A673 (cell line): Measurements from ENCODE around the gene ETF1. TPM values are rescaled to one million over a fixed set of nuclear protein-coding genes. Genes with fewer than 3 reads are reported as not detected.
"Not testable (repeated sequence)": the region's sequence is repeated elsewhere in the genome, so short reads cannot be mapped to it uniquely, and the experiment has no call there.

Experiments used
- BruUV-seq: library from RNA; stranded (reverse); fragments of 400-500 nt; replicated peaks from 2 replicates; lab custom pipeline; 2021; lab: Mats Ljungman, UMichigan
- CTCF ChIA-PET: fragments of 300-600 bp; sonication (Branson Sonifier 250); formaldehyde crosslinking; loops from one replicate; lab custom pipeline; 2022; ENCODE audit warnings: antibody characterized with exemption; lab: Charles Lee
- POLR2A ChIA-PET: fragments of 300-600 bp; sonication (Branson Sonifier 250); formaldehyde crosslinking; loops from one replicate; lab custom pipeline; 2022; ENCODE audit warnings: antibody characterized with exemption; ENCODE audit not compliant: low non-redundant PET; lab: Charles Lee
- DNase-seq: peaks from one replicate; pipeline ENCODE4 v3.0.0-alpha.2; 2015; ENCODE audit warnings: low spot score
- H3K27ac ChIP-seq: fragments of 200-600 bp; sonication (generic); 2 replicates; pipeline ENCODE4 v1.5.1; 2016; ENCODE audit warnings: mixed run types, low read depth, mild to moderate bottlenecking, mixed read lengths, antibody characterized with exemption, low read length; ENCODE audit not compliant: poor library complexity, severe bottlenecking
- H3K27me3 ChIP-seq: fragments of 200-600 bp; sonication (generic); replicated peaks from 2 replicates; pipeline ENCODE4 v1.6.1; 2017; ENCODE audit warnings: mixed run types, low read depth, mild to moderate bottlenecking, mixed read lengths, antibody characterized with exemption, low read length; ENCODE audit not compliant: insufficient read depth, poor library complexity
- H3K36me3 ChIP-seq: fragments of 200-600 bp; sonication (generic); 2 replicates; pipeline ENCODE4 v1.6.1; 2016; ENCODE audit warnings: mixed run types, mild to moderate bottlenecking, mixed read lengths, antibody characterized with exemption, low read length; ENCODE audit not compliant: insufficient read depth, poor library complexity, severe bottlenecking
- H3K4me1 ChIP-seq: fragments of 200-600 bp; sonication (generic); 2 replicates; pipeline ENCODE4 v1.6.1; 2017; ENCODE audit warnings: mixed run types, mild to moderate bottlenecking, mixed read lengths, antibody characterized with exemption, low read length; ENCODE audit not compliant: insufficient read depth, poor library complexity, severe bottlenecking
- H3K4me3 ChIP-seq: fragments of 200-600 bp; sonication (generic); 2 replicates; pipeline ENCODE4 v1.5.1; 2016; ENCODE audit warnings: low read depth, mixed run types, mild to moderate bottlenecking, mixed read lengths, low read length; ENCODE audit not compliant: poor library complexity, severe bottlenecking
- H3K9me3 ChIP-seq: fragments of 200-600 bp; sonication (generic); 2 replicates; pipeline ENCODE4 v1.6.1; 2016; ENCODE audit warnings: mixed run types, low read depth, mild to moderate bottlenecking, mixed read lengths, antibody characterized with exemption, low read length; ENCODE audit not compliant: poor library complexity, severe bottlenecking
- EZH2 ChIP-seq: fragments of 200-600 bp; sonication (generic); IDR thresholded peaks from 2 replicates; pipeline ENCODE4 v1.6.1; 2017; ENCODE audit warnings: borderline replicate concordance, low read depth, mild to moderate bottlenecking, mixed read lengths, antibody characterized with exemption, low read length; ENCODE audit not compliant: poor library complexity, severe bottlenecking
- intact Hi-C: fragments of 100-400 bp; cut with micrococcal nuclease; formaldehyde crosslinking; loops from one replicate; pipeline ENCODE4 v1.10.0; 2022; ENCODE audit not compliant: unreplicated experiment
- total RNA-seq: library from RNA; stranded (reverse); gene quantifications from 2 replicates; pipeline ENCODE4 v1.2.3, GENCODE V29; 2021
- TF ChIP-seq, protein P1 (sequence below): fragments of 300-800, 200-600 bp; sonication (generic); conservative IDR thresholded peaks from 2 replicates; pipeline ENCODE4 v1.5.1; 2017; ENCODE audit warnings: low read depth, mild to moderate bottlenecking, antibody characterized with exemption, low read length, moderate library complexity, mixed read lengths

Gene ETF1
- total RNA-seq, 1 experiment from 2014 or later, result 191 TPM

GRCh38 chr5:138488481-138488945, 54.5 kb downstream of the ETF1 start:
- intact Hi-C loops, result no loop called here
- Histone ChIP-seq H3K27me3 (no peaks in the 10 kb centered on the region), H3K4me1 (peaks cover 23% of the 10 kb centered on the region), H3K9me3 (no peaks in the 10 kb centered on the region), H3K27ac (no peak overlapping the region), H3K36me3 (no peaks in the 10 kb centered on the region), H3K4me3 (no peak overlapping the region)
- TF ChIP-seq, protein P1, sequence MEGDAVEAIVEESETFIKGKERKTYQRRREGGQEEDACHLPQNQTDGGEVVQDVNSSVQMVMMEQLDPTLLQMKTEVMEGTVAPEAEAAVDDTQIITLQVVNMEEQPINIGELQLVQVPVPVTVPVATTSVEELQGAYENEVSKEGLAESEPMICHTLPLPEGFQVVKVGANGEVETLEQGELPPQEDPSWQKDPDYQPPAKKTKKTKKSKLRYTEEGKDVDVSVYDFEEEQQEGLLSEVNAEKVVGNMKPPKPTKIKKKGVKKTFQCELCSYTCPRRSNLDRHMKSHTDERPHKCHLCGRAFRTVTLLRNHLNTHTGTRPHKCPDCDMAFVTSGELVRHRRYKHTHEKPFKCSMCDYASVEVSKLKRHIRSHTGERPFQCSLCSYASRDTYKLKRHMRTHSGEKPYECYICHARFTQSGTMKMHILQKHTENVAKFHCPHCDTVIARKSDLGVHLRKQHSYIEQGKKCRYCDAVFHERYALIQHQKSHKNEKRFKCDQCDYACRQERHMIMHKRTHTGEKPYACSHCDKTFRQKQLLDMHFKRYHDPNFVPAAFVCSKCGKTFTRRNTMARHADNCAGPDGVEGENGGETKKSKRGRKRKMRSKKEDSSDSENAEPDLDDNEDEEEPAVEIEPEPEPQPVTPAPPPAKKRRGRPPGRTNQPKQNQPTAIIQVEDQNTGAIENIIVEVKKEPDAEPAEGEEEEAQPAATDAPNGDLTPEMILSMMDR, result no peak
- no peak for TF ChIP-seq EZH2
- CTCF ChIA-PET, result no interaction called here
- BruUV-seq, result no TSS peak
- DNase-seq, result no peak
- POLR2A ChIA-PET, result no interaction called here

DNA sequence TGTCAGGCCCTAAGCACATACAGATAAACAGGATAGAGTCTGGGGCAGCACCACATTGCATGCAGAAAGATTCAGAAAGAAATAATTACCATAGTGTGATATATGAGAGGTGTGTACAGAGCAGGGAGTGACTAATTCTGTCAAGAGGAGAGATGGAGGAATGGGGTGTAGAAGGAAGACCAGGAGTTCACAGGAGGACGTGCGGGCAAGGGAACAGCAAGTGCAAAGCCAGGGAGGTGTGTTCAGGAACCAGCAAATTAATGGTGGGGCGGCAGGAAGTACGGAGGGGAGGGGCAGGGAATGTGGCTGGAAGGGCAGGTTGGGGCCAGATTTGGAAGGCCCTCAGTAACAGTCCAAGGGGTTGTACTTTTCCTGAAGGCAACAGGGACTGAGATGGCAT, 60.4 kb downstream of the ETF1 start:
- H3K4me1 ChIP-seq, result no peaks in the 10 kb centered on the region
- H3K27ac ChIP-seq, result no peak overlapping the region
- CTCF ChIA-PET, result no interaction called here
- H3K9me3 ChIP-seq, result no peaks in the 10 kb centered on the region
- intact Hi-C loops, result no loop called here
- H3K27me3 ChIP-seq, result no peaks in the 10 kb centered on the region
- POLR2A ChIA-PET, result interaction anchor here (0.6 kb wide), 1 partner anchor 13 kb away, joined by 3 read pairs; no protein-coding TSS in a partner anchor
- H3K36me3 ChIP-seq, result no peaks in the 10 kb centered on the region
- BruUV-seq, result no TSS peak
- DNase-seq, result no peak
- TF ChIP-seq, protein P1, result no peak
- no peak for TF ChIP-seq EZH2
- H3K4me3 ChIP-seq, result no peak overlapping the region

DNA sequence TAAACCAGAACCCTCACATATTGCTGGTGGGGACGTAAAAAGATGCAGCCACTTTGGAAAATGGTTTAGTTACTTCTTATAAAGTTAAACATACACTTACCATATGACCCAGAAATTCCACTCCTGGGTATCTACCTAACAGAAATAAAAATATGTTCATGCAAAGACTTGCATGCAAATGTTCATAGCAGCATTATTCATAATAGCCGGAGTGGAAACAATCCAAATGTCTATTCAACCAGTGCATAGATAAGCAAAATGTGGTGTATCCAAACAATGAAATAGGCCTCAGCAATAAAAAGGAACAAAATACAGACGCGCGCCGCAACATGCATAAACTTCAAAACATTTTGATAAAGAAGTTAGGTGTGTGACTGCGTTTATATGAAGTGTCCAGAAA, 66.1 kb downstream of the ETF1 start:
- Histone ChIP-seq H3K27me3 (no peaks in the 10 kb centered on the region), H3K36me3 (no peaks in the 10 kb centered on the region), H3K4me1 (no peaks in the 10 kb centered on the region), H3K9me3 (no peaks in the 10 kb centered on the region), H3K27ac (no peak overlapping the region), H3K4me3 (no peak overlapping the region)
- ChIA-PET POLR2A (no interaction called here), CTCF (no interaction called here)
- no TSS peak for BruUV-seq
- intact Hi-C loops, result no loop called here
- DNase-seq, result no peak
- no peak for TF ChIP-seq EZH2
- TF ChIP-seq, protein P1, result no peak

- POLR2A ChIA-PET, H3K27ac ChIP-seq: not testable (repeated sequence)
- CTCF ChIA-PET, result interaction anchor here (0.5 kb wide), 1 partner anchor 13 kb away, joined by 6 read pairs; no protein-coding TSS in a partner anchor
Measured at GRCh38 chr5:138473151-138473550, 69.9 kb downstream of the ETF1 start.

More at GRCh38 chr5:138473151-138473550, 69.9 kb downstream of the ETF1 start:
- BruUV-seq, H3K4me3 ChIP-seq, intact Hi-C loops, H3K36me3 ChIP-seq, H3K27me3 ChIP-seq, H3K4me1 ChIP-seq, H3K9me3 ChIP-seq, DNase-seq: not testable (repeated sequence)
